ENCODE data around the gene BBC3. TPM values are rescaled to one million over a fixed set of nuclear protein-coding genes. Genes with fewer than 3 reads are reported as not detected.

BBC3 gene
- total RNA-seq, 1 donor from 2014 or later = 26.9 TPM

DNA sequence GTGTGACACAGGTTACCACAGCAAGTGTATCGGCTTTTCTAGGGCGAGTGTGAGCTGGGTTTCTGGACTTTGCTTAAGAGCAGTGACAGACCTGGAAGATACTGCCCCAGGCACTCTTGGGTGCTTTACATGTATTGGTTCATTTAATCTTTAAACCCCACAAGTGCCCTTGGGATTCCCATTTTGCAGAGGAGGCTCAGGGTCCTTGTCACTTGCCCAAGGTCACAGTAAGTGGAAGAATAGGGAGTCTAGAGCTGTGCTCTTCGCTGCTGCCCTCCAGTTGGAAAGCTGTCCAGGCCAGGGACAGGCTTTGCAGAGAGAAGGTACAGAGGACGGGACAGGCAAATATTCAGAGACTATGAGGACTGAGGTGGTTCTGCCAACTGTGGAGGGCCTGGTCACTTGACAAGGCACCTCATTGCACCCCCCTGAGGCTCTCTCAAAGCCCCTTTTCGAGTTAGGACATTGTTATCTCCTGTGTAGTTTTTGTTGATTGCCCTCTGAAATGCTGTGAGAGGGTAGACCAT is 42.4 kb downstream of the BBC3 start:
- DNase-seq = no peak

DNA sequence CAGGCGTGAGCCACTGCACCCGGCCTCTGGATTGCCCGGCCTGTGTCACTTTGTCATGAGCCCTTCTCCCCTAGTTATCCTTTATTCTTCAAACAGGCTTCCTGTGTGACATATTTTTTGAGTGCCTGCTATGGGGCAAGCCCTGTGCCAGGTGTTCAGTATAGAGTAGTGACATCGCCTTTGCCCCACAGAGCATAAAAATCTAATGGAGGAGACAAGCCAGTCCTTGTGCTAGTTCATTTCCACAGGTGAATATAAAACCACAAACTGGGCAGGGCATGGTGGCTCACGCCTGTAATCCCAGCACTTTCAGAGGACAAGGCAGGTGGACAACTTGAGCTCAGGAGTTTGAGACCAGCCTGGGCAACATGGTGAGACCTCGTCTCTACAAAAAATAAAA is 43.2 kb downstream of the BBC3 start:
- no peak for DNase-seq

DNA sequence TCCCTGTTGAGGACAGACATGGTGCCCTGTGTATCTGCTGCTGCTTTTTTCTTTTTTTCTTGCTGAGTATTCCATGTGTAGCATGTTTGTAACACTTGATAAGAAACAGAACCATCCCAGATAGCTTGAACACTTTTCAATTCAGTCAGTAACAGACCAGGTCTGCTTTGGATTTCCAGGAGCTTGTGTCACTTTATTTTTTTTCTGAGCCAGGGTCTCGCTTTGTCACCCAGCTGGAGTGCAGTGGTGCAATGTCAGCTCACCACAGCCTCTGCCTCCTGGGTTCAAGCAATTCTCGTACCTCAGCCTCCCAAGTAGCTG is 43.7 kb downstream of the BBC3 start:
- DNase-seq = no peak

DNA sequence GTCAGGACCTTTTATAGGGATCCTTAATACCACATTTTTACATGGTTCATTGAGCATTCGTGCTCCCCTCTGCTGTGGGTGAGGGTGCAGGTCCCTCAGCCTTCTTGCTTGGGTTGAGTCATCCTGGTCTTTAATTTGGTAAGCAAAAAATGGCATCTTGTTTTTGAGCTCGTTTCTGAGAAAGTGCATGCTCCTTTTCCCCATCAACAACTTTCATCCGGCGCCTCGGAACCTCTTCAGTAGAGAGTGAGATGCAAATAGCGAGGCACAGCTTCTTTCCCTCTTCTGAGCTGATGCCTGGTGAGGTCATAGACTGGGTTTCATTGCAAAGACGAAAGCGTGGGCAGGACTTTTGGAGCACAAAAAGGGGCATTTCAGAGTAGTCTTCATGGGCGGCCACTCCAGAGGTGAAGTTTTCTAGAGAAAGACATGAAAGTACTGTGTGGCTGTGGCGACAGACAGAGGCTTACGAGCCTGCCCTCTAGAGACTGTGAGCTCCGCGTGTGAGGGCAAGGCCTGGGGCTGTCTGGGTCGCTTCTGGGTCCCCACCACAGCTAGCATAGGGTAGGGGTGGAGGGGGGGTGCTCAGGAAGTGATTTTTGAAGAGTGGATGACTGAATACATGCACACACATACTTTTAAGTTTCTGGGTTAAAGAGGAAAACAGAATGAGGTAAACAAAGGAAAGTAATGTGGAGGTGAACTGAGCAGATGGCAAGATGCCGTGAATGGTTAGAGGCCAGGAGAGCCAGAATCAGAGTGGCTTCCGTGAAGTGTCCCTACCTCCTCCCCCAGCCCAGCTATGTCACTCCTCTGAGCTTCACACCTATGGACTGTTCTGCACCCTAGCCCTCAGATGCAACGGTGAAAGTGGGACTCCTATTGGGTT is 44.3 kb downstream of the BBC3 start:
- no peak for DNase-seq

DNA sequence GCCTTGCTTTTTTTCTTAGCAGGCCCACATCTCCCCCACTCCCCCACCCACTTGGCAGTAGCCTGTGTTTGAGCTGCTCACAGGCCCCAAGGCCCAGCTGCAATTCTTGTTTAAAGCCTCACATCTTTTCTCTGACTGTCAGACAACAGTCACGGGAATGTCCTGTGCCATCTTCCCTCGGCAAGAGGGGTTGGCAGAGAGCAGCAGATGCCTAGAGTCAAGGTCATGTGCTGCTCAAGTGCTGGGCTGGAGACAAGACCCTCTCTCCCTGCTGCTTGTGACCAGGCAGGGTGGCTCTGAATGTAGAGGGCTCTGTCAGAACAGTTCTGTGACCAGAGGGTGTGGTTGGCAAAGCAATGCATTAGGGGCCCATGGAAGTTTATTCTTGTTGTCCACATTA is 47.4 kb downstream of the BBC3 start:
- no peak for DNase-seq

DNA sequence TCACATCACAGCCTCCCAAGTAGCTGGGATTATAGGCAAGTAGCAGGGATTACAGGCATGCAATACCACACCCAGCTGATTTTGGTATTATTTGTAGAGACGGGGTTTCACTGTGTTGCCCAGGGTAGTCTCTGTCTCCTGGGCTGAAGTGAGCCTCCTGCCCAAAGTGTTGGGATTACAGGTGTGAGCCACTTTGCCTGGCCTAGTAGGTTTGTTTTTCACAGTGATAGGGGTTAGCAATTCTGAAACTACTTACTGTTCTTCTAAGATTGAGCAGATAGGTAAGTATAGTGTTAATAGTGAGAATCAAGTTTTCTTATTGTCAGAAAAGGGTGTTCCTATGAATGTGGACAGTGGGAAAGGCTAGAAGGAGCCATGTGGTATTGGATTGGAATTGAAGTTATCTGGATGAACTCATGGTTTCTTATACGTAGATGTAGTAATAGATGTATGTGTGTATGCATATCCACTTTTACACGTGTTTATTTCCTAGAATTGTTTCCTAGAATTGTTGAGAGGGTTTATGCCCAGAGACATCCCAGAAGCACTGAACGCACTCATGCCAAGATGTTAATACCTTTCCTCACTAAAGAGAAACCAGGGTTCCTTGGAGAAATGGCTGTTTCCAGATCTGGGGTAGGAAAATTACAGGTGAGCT is 51.2 kb downstream of the BBC3 start:
- peak; percentile 71 for DNase-seq

- peak; percentile 98 for DNase-seq
Measured at GRCh38 chr19:47176627-47177090, 54.3 kb downstream of the BBC3 start.

GRCh38 chr19:47176071-47176626 is 54.9 kb downstream of the BBC3 start:
- peak; percentile 81 for DNase-seq

GRCh38 chr19:47172666-47173455 is 58.1 kb downstream of the BBC3 start:
- DNase-seq = no peak

Other genes with a start within 250 kb of the BBC3 start
- gene NPAS1, start 211.4 kb downstream of the BBC3 start, total RNA-seq = 0.05 and 0.17 TPM in 2 replicates
- gene TMEM160, start 182.6 kb downstream of the BBC3 start, total RNA-seq = 18.8 and 30.6 TPM in 2 replicates
- 11.9 and 21.9 TPM in 2 replicates for gene ZC3H4, start 117.4 kb downstream of the BBC3 start, total RNA-seq
- 168 and 236 TPM in 2 replicates for gene SAE1, start 100.4 kb downstream of the BBC3 start, total RNA-seq
- gene CCDC9, start 25.3 kb upstream of the BBC3 start, total RNA-seq = 3.4 and 4.9 TPM in 2 replicates
- gene INAFM1, start 43.7 kb upstream of the BBC3 start, total RNA-seq = 1.1 and 1.5 TPM in 2 replicates
- gene C5AR1, start 78.7 kb upstream of the BBC3 start, total RNA-seq = not detected in 2 replicates
- under 0.01 and 0.05 TPM in 2 replicates for gene C5AR2, start 101.0 kb upstream of the BBC3 start, total RNA-seq
- 10.9 and 12.2 TPM in 2 replicates for gene DHX34, start 118.1 kb upstream of the BBC3 start, total RNA-seq
- 0.37 TPM in 1 of 2 replicates, not detected in the other for gene MEIS3, start 188.3 kb upstream of the BBC3 start, total RNA-seq
- 0.17 TPM in 1 of 2 replicates, not detected in the other for gene SLC8A2, start 240.7 kb upstream of the BBC3 start, total RNA-seq